HCT116 (cell line): ENCODE data around the gene DNAJB13. TPM values are rescaled to one million over a fixed set of nuclear protein-coding genes. Genes with fewer than 3 reads are reported as not detected.

Experiments
- ATAC-seq: fragments of 200-7000 bp; cut with Tn5 transposase; 2 replicates; pipeline ENCODE4 v1.9.1; 2020; ENCODE audit warnings: mild to moderate bottlenecking, moderate library complexity
- BruUV-seq: library from RNA; stranded (reverse); fragments of 400-500 nt; replicated peaks from 2 replicates; lab custom pipeline; 2021; lab: Mats Ljungman, UMichigan
- CTCF ChIA-PET: fragments of 300-600 bp; sonication (Branson Sonifier 250); formaldehyde crosslinking; loops from one replicate; lab custom pipeline; 2021; ENCODE audit warnings: antibody characterized with exemption; lab: Charles Lee
- POLR2A ChIA-PET: fragments of 300-600, 350-600 bp; sonication (Branson Sonifier 250); formaldehyde crosslinking; loops from one replicate; lab custom pipeline; 2021; ENCODE audit warnings: antibody characterized with exemption; lab: Charles Lee
- RAD21 ChIA-PET, 2 experiments: fragments of 300-600 bp; sonication (Branson Sonifier 250); formaldehyde crosslinking; loops; one replicate each; lab custom pipeline; 2023; ENCODE audit warnings: low total read pairs in 2 of 2; ENCODE audit not compliant: uncharacterized antibody in 2 of 2, unreplicated experiment in 2 of 2, low non-redundant PET in 1 of 2; lab: Charles Lee
- DNase-seq: peaks from one replicate; pipeline ENCODE4 v3.0.0-alpha.2; 2010; ENCODE audit warnings: low read depth, low spot score
- H2AFZ ChIP-seq: fragments of 200-600 bp; shearing (Covaris generic), sonication (generic); 2 replicates; pipeline ENCODE4 v1.6.1; 2017; ENCODE audit warnings: low read depth, mixed run types, mixed read lengths, antibody characterized with exemption, low read length; ENCODE audit not compliant: poor library complexity, severe bottlenecking
- H3K27ac ChIP-seq: 2 replicates; pipeline ENCODE4 v1.5.1; 2012; ENCODE audit warnings: low read depth, low read length
- H3K27me3 ChIP-seq: fragments of 200-600 bp; sonication (generic); 2 replicates; pipeline ENCODE4 v1.6.1; 2016; ENCODE audit warnings: mixed run types, low read length, mixed read lengths; ENCODE audit not compliant: insufficient read depth
- H3K36me3 ChIP-seq, 2 experiments: fragments of 200-500 bp in 1 of 2; fragments of 200-600 bp in 1 of 2; sonication (Bioruptor generic) in 1 of 2; sonication (generic) in 1 of 2; 2 replicates each; pipeline versions ENCODE4 v1.5.1 to v1.6.1; 2014 to 2016; ENCODE audit warnings: low read length in 2 of 2, inconsistent platforms in 1 of 2, mixed read lengths in 1 of 2, mixed run types in 1 of 2; ENCODE audit not compliant: insufficient read depth in 2 of 2, control insufficient read depth in 1 of 2
- H3K4me1 ChIP-seq, 2 experiments: fragments of 200-600 bp in 1 of 2; sonication (generic) in 1 of 2; 2 replicates each; pipeline versions ENCODE4 v1.5.1 to v1.6.1; 2012 to 2017; ENCODE audit warnings: low read length in 2 of 2, inconsistent platforms in 1 of 2, mild to moderate bottlenecking in 1 of 2, mixed read lengths in 1 of 2, mixed run types in 1 of 2, moderate library complexity in 1 of 2; ENCODE audit not compliant: insufficient read depth in 2 of 2, control insufficient read depth in 1 of 2
- H3K4me2 ChIP-seq: fragments of 200-600 bp; sonication (generic); 2 replicates; pipeline ENCODE4 v1.6.1; 2017; ENCODE audit warnings: mixed run types, low read length, mixed read lengths
- H3K4me3 ChIP-seq, 2 experiments: fragments of 200-600 bp in 1 of 2; sonication (generic) in 1 of 2; replicated peaks in 1 of 2; 2 replicates each; pipeline ENCODE4 v1.5.1; 2011 to 2016; ENCODE audit warnings: low read length in 2 of 2, control low read depth in 1 of 2, low read depth in 1 of 2, mild to moderate bottlenecking in 1 of 2, mixed read lengths in 1 of 2, mixed run types in 1 of 2
- H3K79me2 ChIP-seq: fragments of 200-600 bp; sonication (generic); 2 replicates; pipeline ENCODE4 v1.6.1; 2017; ENCODE audit warnings: mild to moderate bottlenecking, mixed run types, low read length, moderate library complexity, mixed read lengths; ENCODE audit not compliant: insufficient read depth
- H3K9ac ChIP-seq: fragments of 200-600 bp; sonication (generic); 2 replicates; pipeline ENCODE4 v1.6.1; 2016; ENCODE audit warnings: low read length, mixed read lengths
- H3K9me2 ChIP-seq: fragments of 200-600 bp; sonication (generic), shearing (Covaris generic); 2 replicates; pipeline ENCODE4 v1.6.1; 2017; ENCODE audit warnings: mixed run types, mild to moderate bottlenecking, moderate library complexity; ENCODE audit not compliant: insufficient read depth
- H3K9me3 ChIP-seq, 2 experiments: fragments of 200-500 bp in 1 of 2; fragments of 200-600 bp in 1 of 2; sonication (Bioruptor generic) in 1 of 2; sonication (generic) in 1 of 2; 2 replicates each; pipeline ENCODE4 v1.6.1; 2014 to 2017; ENCODE audit warnings: low read length in 2 of 2, mixed read lengths in 2 of 2, inconsistent platforms in 1 of 2, low read depth in 1 of 2, mild to moderate bottlenecking in 1 of 2, mixed run types in 1 of 2, moderate library complexity in 1 of 2; ENCODE audit not compliant: control insufficient read depth in 1 of 2, insufficient read depth in 1 of 2
- H4K20me1 ChIP-seq: fragments of 200-600 bp; sonication (generic), shearing (Covaris generic); 2 replicates; pipeline ENCODE4 v1.6.1; 2017; ENCODE audit warnings: mixed run types, mild to moderate bottlenecking, moderate library complexity; ENCODE audit not compliant: insufficient read depth
- CBX3 ChIP-seq: IDR thresholded peaks from 2 replicates; pipeline ENCODE4 v1.6.1; 2012; ENCODE audit warnings: low read depth
- CEBPB ChIP-seq: IDR thresholded peaks from 2 replicates; pipeline ENCODE4 v1.6.1; 2012; ENCODE audit warnings: low read depth
- EGR1 ChIP-seq: IDR thresholded peaks from 2 replicates; pipeline ENCODE4 v1.6.1; 2012; ENCODE audit warnings: low read depth
- ELF1 ChIP-seq: IDR thresholded peaks from 2 replicates; pipeline ENCODE4 v1.6.1; 2012; ENCODE audit warnings: low read depth, borderline replicate concordance
- EZH2 ChIP-seq: fragments of 200-600 bp; sonication (generic); IDR thresholded peaks from 2 replicates; pipeline ENCODE4 v1.6.1; 2017; ENCODE audit warnings: antibody characterized with exemption, mixed run types
- EZH2phosphoT487 ChIP-seq: fragments of 200-600 bp; IDR thresholded peaks from 2 replicates; pipeline ENCODE4 v1.6.1; 2018; ENCODE audit warnings: antibody characterized with exemption, borderline replicate concordance
- FOSL1 ChIP-seq: IDR thresholded peaks from 2 replicates; pipeline ENCODE4 v1.6.1; 2012; ENCODE audit warnings: low read depth
- POLR2A ChIP-seq: IDR thresholded peaks from 2 replicates; pipeline ENCODE4 v1.7.0; 2011; ENCODE audit warnings: borderline replicate concordance; ENCODE audit not compliant: insufficient read depth, insufficient read length; ENCODE audit errors: extremely low read depth
- POLR2AphosphoS5 ChIP-seq: IDR thresholded peaks from 2 replicates; pipeline ENCODE4 v1.6.1; 2011; ENCODE audit warnings: mild to moderate bottlenecking, low read depth, low read length, moderate library complexity
- SP1 ChIP-seq: IDR thresholded peaks from 2 replicates; pipeline ENCODE4 v1.6.1; 2012; ENCODE audit warnings: low read depth
- SRF ChIP-seq: IDR thresholded peaks from 2 replicates; pipeline ENCODE4 v1.6.1; 2012; ENCODE audit warnings: low read depth
- TCF7L2 ChIP-seq: IDR thresholded peaks from 2 replicates; pipeline ENCODE4 v1.7.0; 2011; ENCODE audit warnings: borderline replicate concordance, inconsistent platforms; ENCODE audit not compliant: insufficient read depth, insufficient read length; ENCODE audit errors: extremely low read depth
- YY1 ChIP-seq: IDR thresholded peaks from 2 replicates; pipeline ENCODE4 v1.6.1; 2011; ENCODE audit warnings: low read length, low read depth, moderate library complexity, mild to moderate bottlenecking; ENCODE audit not compliant: insufficient replicate concordance; ENCODE audit errors: extremely low read depth
- ZFX ChIP-seq: fragments of 450-650 bp; IDR thresholded peaks from 2 replicates; pipeline ENCODE4 v1.6.1; 2017
- ZNF274 ChIP-seq: fragments of 200-500 bp; sonication (Bioruptor generic); IDR thresholded peaks from 2 replicates; pipeline ENCODE4 v1.6.1; 2014; ENCODE audit warnings: mild to moderate bottlenecking, low read depth, low read length, inconsistent platforms
- intact Hi-C: fragments of 100-400 bp; cut with micrococcal nuclease; formaldehyde crosslinking; loops from 2 replicates; pipeline ENCODE4 v1.10.0; 2022
- total RNA-seq: library from RNA; stranded (reverse); gene quantifications from one replicate; pipeline ENCODE4 v1.2.1, GENCODE V29; 2021; ENCODE audit not compliant: unreplicated experiment
- TF ChIP-seq, protein P1 (sequence below): IDR thresholded peaks from 2 replicates; pipeline ENCODE4 v1.6.1; 2012
- TF ChIP-seq, protein P2 (sequence below): IDR thresholded peaks from 2 replicates; pipeline ENCODE4 v1.6.1; 2012; ENCODE audit warnings: low read depth

Gene DNAJB13
- total RNA-seq, 1 experiment from 2014 or later, result 0.22 TPM

DNA sequence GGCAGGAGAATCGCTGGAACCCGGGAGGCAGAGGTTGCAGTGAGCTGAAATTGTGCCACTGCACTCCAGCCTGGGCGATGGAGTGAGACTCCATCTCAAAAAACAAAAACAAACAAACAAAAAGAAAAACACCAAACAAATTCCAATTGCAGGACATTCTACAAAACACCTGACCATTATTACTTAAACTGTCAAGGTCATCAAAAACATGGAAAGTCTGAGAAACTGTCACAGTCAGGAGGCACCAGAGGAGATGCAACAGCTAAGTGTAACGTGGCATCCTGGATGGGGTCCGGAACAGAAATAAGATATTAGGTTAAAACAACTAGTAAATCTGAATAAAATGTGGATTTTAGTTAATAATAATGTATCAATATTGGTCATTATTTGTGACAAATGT is 914 bp upstream of the DNAJB13 start:
- H3K27me3 ChIP-seq, result no peaks in the 10 kb centered on the region
- DNase-seq (no peak), ATAC-seq (no peak)
- no TSS peak for BruUV-seq
- CTCF ChIA-PET, result interaction anchor here (1.1 kb wide), 1 partner anchor 19 kb away, joined by 5 read pairs; no protein-coding TSS in a partner anchor
- TF ChIP-seq SRF (no peak), ZFX (no peak), POLR2AphosphoS5 (no peak), POLR2A (no peak), YY1 (no peak), EZH2phosphoT487 (no peak)
- H3K9ac ChIP-seq, result no peak overlapping the region
- H3K36me3 ChIP-seq, result no peaks in the 10 kb centered on the region
- H4K20me1 ChIP-seq, result no peaks in the 10 kb centered on the region
- POLR2A ChIA-PET, result no interaction called here
- H3K4me2 ChIP-seq, result no peak overlapping the region
- H3K4me3 ChIP-seq, result no peak overlapping the region
- no peaks in the 10 kb centered on the region; a peak in 1 of 4 replicates for H3K9me3 ChIP-seq
- H3K27ac ChIP-seq, result no peak overlapping the region
- RAD21 ChIA-PET, result no interaction called here
- H3K9me2 ChIP-seq, result no peaks in the 10 kb centered on the region
- H3K4me1 ChIP-seq, result no peaks in the 10 kb centered on the region
- intact Hi-C loops, result no loop called here
- H3K79me2 ChIP-seq, result no peaks in the 10 kb centered on the region
- H2AFZ ChIP-seq, result no peak overlapping the region

DNA sequence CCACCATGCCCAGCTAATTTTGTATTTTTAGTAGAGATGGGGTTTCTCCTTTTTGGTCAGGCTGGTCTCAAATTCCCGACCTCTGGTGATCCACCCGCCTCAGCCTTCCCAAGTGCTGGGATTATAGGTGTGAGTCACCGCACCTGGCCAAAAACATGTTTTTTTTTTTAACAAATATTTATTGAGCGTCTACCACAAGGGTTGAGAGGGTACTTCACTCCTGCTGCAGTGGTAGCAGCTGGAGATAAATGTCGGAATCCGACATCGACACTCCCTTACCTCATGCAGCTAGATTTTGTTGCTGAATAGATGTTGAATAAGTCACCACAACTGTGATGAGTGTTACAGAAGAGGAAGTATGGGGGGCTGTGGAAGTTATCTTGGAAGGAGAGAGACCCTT is 971 bp downstream of the DNAJB13 start:
- TF ChIP-seq, protein P1, sequence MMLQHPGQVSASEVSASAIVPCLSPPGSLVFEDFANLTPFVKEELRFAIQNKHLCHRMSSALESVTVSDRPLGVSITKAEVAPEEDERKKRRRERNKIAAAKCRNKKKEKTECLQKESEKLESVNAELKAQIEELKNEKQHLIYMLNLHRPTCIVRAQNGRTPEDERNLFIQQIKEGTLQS, result no peak
- TF ChIP-seq FOSL1 (no peak), EZH2phosphoT487 (no peak), ELF1 (no peak), ZNF274 (no peak), YY1 (no peak), EZH2 (no peak), TCF7L2 (no peak), EGR1 (no peak), SP1 (no peak), ZFX (no peak), SRF (no peak), POLR2AphosphoS5 (no peak), CBX3 (no peak), CEBPB (no peak)
- TF ChIP-seq, protein P2, sequence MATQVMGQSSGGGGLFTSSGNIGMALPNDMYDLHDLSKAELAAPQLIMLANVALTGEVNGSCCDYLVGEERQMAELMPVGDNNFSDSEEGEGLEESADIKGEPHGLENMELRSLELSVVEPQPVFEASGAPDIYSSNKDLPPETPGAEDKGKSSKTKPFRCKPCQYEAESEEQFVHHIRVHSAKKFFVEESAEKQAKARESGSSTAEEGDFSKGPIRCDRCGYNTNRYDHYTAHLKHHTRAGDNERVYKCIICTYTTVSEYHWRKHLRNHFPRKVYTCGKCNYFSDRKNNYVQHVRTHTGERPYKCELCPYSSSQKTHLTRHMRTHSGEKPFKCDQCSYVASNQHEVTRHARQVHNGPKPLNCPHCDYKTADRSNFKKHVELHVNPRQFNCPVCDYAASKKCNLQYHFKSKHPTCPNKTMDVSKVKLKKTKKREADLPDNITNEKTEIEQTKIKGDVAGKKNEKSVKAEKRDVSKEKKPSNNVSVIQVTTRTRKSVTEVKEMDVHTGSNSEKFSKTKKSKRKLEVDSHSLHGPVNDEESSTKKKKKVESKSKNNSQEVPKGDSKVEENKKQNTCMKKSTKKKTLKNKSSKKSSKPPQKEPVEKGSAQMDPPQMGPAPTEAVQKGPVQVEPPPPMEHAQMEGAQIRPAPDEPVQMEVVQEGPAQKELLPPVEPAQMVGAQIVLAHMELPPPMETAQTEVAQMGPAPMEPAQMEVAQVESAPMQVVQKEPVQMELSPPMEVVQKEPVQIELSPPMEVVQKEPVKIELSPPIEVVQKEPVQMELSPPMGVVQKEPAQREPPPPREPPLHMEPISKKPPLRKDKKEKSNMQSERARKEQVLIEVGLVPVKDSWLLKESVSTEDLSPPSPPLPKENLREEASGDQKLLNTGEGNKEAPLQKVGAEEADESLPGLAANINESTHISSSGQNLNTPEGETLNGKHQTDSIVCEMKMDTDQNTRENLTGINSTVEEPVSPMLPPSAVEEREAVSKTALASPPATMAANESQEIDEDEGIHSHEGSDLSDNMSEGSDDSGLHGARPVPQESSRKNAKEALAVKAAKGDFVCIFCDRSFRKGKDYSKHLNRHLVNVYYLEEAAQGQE, result no peak
- Histone ChIP-seq H3K9me3 (no peaks in the 10 kb centered on the region; a peak in 1 of 4 replicates), H3K36me3 (no peaks in the 10 kb centered on the region), H3K4me3 (no peak overlapping the region), H3K79me2 (no peaks in the 10 kb centered on the region), H3K27me3 (no peaks in the 10 kb centered on the region), H3K9ac (no peak overlapping the region), H3K9me2 (no peaks in the 10 kb centered on the region), H3K27ac (no peak overlapping the region), H2AFZ (no peak overlapping the region), H4K20me1 (no peaks in the 10 kb centered on the region), H3K4me2 (no peak overlapping the region), H3K4me1 (peaks cover 7 to 12% of the 10 kb centered on the region in 2 experiments; a peak in 3 of 4 replicates)
- ChIA-PET POLR2A (no interaction called here), CTCF (no interaction called here), RAD21 (no interaction called here)
- no peak for ATAC-seq
- BruUV-seq, result no TSS peak
- intact Hi-C loops, result no loop called here
- no peak for DNase-seq
